Mesodermal cell (in vitro differentiated cells): ENCODE data around the gene MBIP.

ENCODE experiments used
- H3K27ac ChIP-seq: 2 replicates; pipeline ENCODE4 v1.7.0; 2013; ENCODE audit warnings: mild to moderate bottlenecking, low read depth, low read length, moderate library complexity; ENCODE audit not compliant: severe bottlenecking
- H3K36me3 ChIP-seq: 2 replicates; pipeline ENCODE4 v1.7.1; 2013; ENCODE audit warnings: mild to moderate bottlenecking, low read length, moderate library complexity; ENCODE audit not compliant: control insufficient read depth, insufficient read depth
- H3K4me1 ChIP-seq: one replicate; pipeline ENCODE4 v1.7.1; 2013; ENCODE audit warnings: mild to moderate bottlenecking, low read length; ENCODE audit not compliant: insufficient read depth, control insufficient read depth, poor library complexity, severe bottlenecking
- H3K4me3 ChIP-seq: 2 replicates; pipeline ENCODE4 v1.7.0; 2013; ENCODE audit warnings: low read length, control low read depth, mild to moderate bottlenecking; ENCODE audit not compliant: insufficient read depth, poor library complexity, severe bottlenecking; ENCODE audit errors: extremely low read depth
- H3K9me3 ChIP-seq: 2 replicates; pipeline ENCODE4 v1.7.1; 2013; ENCODE audit warnings: mild to moderate bottlenecking, low read length, moderate library complexity; ENCODE audit not compliant: control insufficient read depth
- WGBS, 2 experiments: methylation state at CpG; one replicate each; pipeline ENCODE4 v1.1.5; 2013; ENCODE audit warnings: missing lambda C conversion rate in 2 of 2; ENCODE audit not compliant: insufficient coverage in 2 of 2; 5-methylcytosine and 5-hydroxymethylcytosine counted together

MBIP gene

GRCh38 chr14:36264595-36264994 lies 55.8 kb downstream of the MBIP start:
- H3K9me3 ChIP-seq = no peaks in the 10 kb centered on the region
- H3K27ac ChIP-seq = no peak overlapping the region
- no peaks in the 10 kb centered on the region for H3K4me1 ChIP-seq
- H3K4me3 ChIP-seq = no peak overlapping the region
- H3K36me3 ChIP-seq = no peaks in the 10 kb centered on the region
- WGBS, 2 experiments = 100% methylated on average over 1 of the region's 2 CpGs; no CpG with 5 or more reads in 1 of the 2 experiments

- Histone ChIP-seq H3K36me3 (no peaks in the 10 kb centered on the region), H3K9me3 (no peaks in the 10 kb centered on the region), H3K4me3 (no peak overlapping the region), H3K4me1 (no peaks in the 10 kb centered on the region), H3K27ac (no peak overlapping the region)
These were observed 56.3 kb downstream of the MBIP start for GRCh38 chr14:36264107-36264506.

DNA sequence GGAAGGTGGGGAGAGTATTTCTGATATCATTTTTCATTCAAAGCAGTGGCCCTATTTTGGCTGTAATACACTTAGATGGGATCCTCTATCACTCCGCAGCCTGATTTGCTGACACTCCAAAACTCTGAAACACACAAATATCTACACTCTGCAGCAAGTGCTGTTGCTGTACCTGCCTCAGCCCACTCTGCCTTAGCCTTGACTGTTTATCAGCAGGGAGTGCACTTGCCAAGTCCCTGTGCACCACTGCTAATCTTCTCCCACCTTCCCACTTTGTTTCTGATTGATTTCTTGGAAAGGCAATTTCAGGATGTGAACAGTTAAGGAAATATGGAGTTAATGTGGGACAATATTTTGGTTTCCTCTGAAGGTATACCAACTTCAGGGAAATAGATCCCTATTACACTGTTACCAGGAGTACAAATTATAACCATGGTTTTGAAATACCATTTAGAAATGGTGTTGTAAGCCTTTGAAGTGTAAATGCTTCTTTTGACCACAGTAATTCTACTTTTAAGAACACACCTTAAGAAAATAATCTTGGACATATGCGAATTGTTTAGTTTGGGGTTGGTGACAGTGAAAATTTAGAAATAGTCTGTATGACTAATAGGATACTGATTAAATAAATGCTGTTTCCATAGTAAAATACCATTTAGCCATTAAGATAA lies 59.3 kb downstream of the MBIP start:
- Histone ChIP-seq H3K9me3 (no peaks in the 10 kb centered on the region), H3K4me3 (no peak overlapping the region), H3K27ac (no peak overlapping the region), H3K36me3 (no peaks in the 10 kb centered on the region), H3K4me1 (no peaks in the 10 kb centered on the region)
- WGBS, 2 experiments = 89 to 100% methylated on average over 1 of the region's 2 CpGs

DNA sequence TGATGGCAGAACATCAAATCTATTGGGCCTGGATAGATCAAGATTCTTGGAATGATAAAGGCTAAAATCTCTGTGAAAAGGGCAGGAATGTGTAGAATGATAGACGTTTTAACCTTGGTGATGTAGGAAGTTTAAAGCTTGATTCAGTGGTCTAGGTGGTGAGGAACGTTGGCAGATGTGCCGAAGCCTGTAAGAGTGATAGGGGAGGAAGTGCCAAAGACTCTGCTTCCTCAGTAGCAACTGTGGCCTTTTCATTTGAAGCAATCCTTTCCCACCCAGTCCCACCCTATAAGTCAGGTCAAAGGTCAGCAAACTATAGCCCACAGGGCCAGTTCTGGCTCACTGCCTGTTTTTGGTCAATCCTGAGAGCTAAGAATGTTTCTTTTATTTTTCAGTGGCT lies 62.2 kb downstream of the MBIP start:
- Histone ChIP-seq H3K9me3 (no peaks in the 10 kb centered on the region), H3K4me1 (no peaks in the 10 kb centered on the region), H3K4me3 (no peak overlapping the region), H3K27ac (no peak overlapping the region), H3K36me3 (no peaks in the 10 kb centered on the region)
- WGBS, 2 experiments = 71 to 85% methylated on average over 1 to 3 of the region's 3 CpGs

DNA sequence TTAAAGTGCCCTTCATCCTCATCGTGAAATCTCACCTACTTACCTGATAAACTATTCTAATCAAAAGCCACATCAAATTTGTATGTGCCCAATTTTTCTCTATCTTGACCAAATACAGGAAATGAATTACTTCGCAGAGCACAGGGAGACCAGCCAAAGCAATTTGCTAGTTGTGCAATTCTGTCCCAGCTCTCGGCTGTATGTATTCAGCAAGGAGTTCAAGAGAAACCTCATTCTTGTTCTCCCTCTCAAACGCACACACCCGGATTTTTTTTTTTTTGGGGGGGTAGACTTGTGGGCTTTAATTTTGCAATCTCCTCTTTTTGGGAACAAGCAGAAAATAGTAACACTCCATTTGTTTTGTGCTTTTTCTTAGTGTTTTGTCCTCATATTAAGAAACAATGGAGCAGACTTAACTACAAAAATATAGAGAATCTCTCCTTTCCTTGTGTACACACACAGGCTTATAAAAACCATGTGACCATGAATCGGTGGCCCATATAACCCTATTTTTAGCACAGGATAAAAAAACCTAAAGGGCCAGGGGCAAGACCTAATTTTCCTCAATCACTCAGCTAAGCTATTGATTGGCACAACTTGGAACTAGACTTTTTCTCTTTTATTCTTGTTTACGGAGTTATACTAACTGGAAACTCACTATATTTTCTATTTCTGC lies 64.2 kb downstream of the MBIP start:
- no peaks in the 10 kb centered on the region for H3K36me3 ChIP-seq
- 87 to 88% methylated on average over 3 of the region's 7 CpGs for WGBS, 2 experiments
- no peak overlapping the region for H3K4me3 ChIP-seq
- no peaks in the 10 kb centered on the region for H3K9me3 ChIP-seq
- no peaks in the 10 kb centered on the region for H3K4me1 ChIP-seq
- no peak overlapping the region for H3K27ac ChIP-seq

GRCh38 chr14:36254020-36254624 lies 66.3 kb downstream of the MBIP start:
- 81 to 93% methylated on average over 4 to 6 of the region's 8 CpGs for WGBS, 2 experiments
- no peak overlapping the region for H3K27ac ChIP-seq

More at GRCh38 chr14:36254020-36254624, 66.3 kb downstream of the MBIP start:
- Histone ChIP-seq H3K4me1 (no peaks in the 10 kb centered on the region), H3K4me3 (no peak overlapping the region), H3K36me3 (no peaks in the 10 kb centered on the region), H3K9me3 (no peaks in the 10 kb centered on the region)
